HepG2 (cell line): Measurements from ENCODE around the gene PIEZO2. TPM values are rescaled to one million over a fixed set of nuclear protein-coding genes. Genes with fewer than 3 reads are reported as not detected.

Experiments
- CBFB ChIP-seq: sonication (generic); formaldehyde crosslinking; IDR thresholded peaks from 2 replicates; pipeline ENCODE4 v1.4.0; 2020; ENCODE audit warnings: missing genetic modification reagents
- HCFC1 ChIP-seq: fragments of 150-350 bp; IDR thresholded peaks from 2 replicates; pipeline ENCODE4 v1.6.1; 2014; ENCODE audit warnings: low read depth, low read length
- KDM3A ChIP-seq: IDR thresholded peaks from 2 replicates; pipeline ENCODE4 v1.6.1; 2018; ENCODE audit warnings: low read depth, missing compliant biosample characterization
- KLF12 ChIP-seq: sonication (generic); formaldehyde crosslinking; IDR thresholded peaks from 2 replicates; pipeline ENCODE4 v1.4.0; 2020; ENCODE audit warnings: missing genetic modification reagents, borderline replicate concordance
- MXI1 ChIP-seq: IDR thresholded peaks from 3 replicates; pipeline ENCODE4 v1.6.1; 2012; ENCODE audit warnings: low read depth, low read length, inconsistent platforms, borderline replicate concordance
- ZNF713 ChIP-seq: sonication (generic); formaldehyde crosslinking; IDR thresholded peaks from 2 replicates; pipeline ENCODE4 v1.4.0; 2020; ENCODE audit warnings: mild to moderate bottlenecking, missing genetic modification reagents
- ZNF891 ChIP-seq: sonication (generic); formaldehyde crosslinking; IDR thresholded peaks from 2 replicates; pipeline ENCODE4 v1.5.0; 2020; ENCODE audit warnings: mild to moderate bottlenecking, missing genetic modification reagents
- polyA plus RNA-seq, 8 experiments: library from polyadenylated mRNA; depleted of rRNA in 3 of 8; stranded (reverse) in 7 of 8; unstranded in 1 of 8; fragments of >200 nt; fragmentation: Illumina TruSeq in 4 of 8; extraction: Trizol in 4 of 8; gene quantifications; 2 replicates each; pipeline versions ENCODE4 v1.2.1 to v1.2.3, GENCODE V29; 2011 to 2016; ENCODE audit warnings: low read depth in 4 of 8, missing spikeins in 1 of 8, mixed read lengths in 1 of 8; ENCODE audit not compliant: insufficient read depth in 1 of 8
- total RNA-seq, 5 experiments: library from RNA; depleted of rRNA; stranded (reverse); fragments of >200 nt; fragmentation: Illumina TruSeq; extraction: Trizol; gene quantifications; 2 replicates each; pipeline ENCODE4 v1.2.3, GENCODE V29; 2016; ENCODE audit warnings: low read depth in 1 of 5
- TF ChIP-seq, protein P1 (sequence below): sonication (generic); formaldehyde crosslinking; IDR thresholded peaks from 2 replicates; pipeline ENCODE4 v1.4.0; 2020; ENCODE audit warnings: low read depth, missing genetic modification reagents
- TF ChIP-seq, protein P2 (sequence below): sonication (generic); formaldehyde crosslinking; IDR thresholded peaks from 2 replicates; pipeline ENCODE4 v1.9.0; 2021; ENCODE audit warnings: missing genetic modification reagents, mild to moderate bottlenecking, borderline replicate concordance
- TF ChIP-seq, protein P3 (sequence below), 2 experiments: IDR thresholded peaks; 2 replicates each; pipeline ENCODE4 v1.6.1; 2011 to 2012; ENCODE audit warnings: low read length in 2 of 2, borderline replicate concordance in 1 of 2, low read depth in 1 of 2, mild to moderate bottlenecking in 1 of 2, moderate library complexity in 1 of 2
- TF ChIP-seq, protein P4 (sequence below): sonication (generic); formaldehyde crosslinking; conservative IDR thresholded peaks from 2 replicates; pipeline ENCODE4 v1.5.0; 2020; ENCODE audit warnings: missing genetic modification reagents
- TF ChIP-seq, protein P5 (sequence below): sonication (generic); formaldehyde crosslinking; IDR thresholded peaks from 2 replicates; pipeline ENCODE4 v1.4.0; 2020; ENCODE audit warnings: mild to moderate bottlenecking, missing genetic modification reagents

PIEZO2 gene
- total and polyA plus RNA-seq, 2 of the 13 experiments (the other 11 are each of a cell fraction or from before 2014, with no cell fraction given): 15.2 to 27.2 TPM

DNA sequence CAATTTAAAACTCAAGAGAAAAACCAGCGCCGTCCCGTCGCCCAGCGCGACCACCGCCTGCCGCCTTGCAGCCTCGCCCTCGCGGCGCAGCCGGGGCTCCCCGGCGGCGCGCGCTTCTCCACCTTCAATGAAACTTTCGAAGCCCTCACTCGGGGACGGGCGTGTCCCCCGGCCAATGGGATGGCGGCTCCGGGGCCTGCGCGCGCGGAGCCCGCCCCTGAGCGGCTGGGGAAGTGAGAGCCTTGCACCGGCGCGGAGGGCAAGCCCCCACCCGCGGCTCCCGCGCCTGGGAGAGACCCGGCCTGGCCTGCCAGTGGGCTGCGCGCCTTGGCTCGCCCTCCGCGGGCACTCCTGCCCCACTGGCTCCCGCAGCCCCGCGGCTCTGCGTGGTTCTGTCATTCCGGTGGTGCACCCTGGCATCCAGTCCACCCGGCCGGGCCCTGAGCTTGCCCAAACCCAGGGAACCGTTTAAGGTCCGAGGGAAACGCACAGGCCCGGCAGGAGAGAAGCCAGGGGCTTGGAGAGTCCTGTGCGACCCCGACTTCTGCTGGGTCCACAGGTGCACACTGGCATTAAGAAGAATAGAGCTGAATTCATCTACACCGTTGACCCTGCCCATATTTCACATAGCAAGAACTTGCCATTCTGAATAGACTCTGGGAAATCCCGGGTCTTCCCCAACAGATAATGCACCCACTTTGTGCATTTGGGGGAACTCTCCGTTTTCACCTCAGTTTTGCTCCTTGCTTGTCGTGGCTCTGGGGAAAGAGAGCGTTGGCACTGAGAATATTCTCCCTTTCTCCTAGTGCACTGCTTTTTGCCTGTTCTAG is at the start of gene PIEZO2 (continued):
- TF ChIP-seq, protein P1, sequence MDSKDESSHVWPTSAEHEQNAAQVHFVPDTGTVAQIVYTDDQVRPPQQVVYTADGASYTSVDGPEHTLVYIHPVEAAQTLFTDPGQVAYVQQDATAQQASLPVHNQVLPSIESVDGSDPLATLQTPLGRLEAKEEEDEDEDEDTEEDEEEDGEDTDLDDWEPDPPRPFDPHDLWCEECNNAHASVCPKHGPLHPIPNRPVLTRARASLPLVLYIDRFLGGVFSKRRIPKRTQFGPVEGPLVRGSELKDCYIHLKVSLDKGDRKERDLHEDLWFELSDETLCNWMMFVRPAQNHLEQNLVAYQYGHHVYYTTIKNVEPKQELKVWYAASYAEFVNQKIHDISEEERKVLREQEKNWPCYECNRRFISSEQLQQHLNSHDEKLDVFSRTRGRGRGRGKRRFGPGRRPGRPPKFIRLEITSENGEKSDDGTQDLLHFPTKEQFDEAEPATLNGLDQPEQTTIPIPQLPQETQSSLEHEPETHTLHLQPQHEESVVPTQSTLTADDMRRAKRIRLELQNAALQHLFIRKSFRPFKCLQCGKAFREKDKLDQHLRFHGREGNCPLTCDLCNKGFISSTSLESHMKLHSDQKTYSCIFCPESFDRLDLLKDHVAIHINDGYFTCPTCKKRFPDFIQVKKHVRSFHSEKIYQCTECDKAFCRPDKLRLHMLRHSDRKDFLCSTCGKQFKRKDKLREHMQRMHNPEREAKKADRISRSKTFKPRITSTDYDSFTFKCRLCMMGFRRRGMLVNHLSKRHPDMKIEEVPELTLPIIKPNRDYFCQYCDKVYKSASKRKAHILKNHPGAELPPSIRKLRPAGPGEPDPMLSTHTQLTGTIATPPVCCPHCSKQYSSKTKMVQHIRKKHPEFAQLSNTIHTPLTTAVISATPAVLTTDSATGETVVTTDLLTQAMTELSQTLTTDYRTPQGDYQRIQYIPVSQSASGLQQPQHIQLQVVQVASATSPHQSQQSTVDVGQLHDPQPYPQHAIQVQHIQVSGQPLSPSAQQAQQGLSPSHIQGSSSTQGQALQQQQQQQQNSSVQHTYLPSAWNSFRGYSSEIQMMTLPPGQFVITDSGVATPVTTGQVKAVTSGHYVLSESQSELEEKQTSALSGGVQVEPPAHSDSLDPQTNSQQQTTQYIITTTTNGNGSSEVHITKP (CRISPR knock-in tag): no peak
- TF ChIP-seq, protein P2, sequence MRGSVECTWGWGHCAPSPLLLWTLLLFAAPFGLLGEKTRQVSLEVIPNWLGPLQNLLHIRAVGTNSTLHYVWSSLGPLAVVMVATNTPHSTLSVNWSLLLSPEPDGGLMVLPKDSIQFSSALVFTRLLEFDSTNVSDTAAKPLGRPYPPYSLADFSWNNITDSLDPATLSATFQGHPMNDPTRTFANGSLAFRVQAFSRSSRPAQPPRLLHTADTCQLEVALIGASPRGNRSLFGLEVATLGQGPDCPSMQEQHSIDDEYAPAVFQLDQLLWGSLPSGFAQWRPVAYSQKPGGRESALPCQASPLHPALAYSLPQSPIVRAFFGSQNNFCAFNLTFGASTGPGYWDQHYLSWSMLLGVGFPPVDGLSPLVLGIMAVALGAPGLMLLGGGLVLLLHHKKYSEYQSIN: no peak
- peak; percentile 82; the same call in 1 of the 2 replicates for TF ChIP-seq KLF12
- TF ChIP-seq, protein P3, sequence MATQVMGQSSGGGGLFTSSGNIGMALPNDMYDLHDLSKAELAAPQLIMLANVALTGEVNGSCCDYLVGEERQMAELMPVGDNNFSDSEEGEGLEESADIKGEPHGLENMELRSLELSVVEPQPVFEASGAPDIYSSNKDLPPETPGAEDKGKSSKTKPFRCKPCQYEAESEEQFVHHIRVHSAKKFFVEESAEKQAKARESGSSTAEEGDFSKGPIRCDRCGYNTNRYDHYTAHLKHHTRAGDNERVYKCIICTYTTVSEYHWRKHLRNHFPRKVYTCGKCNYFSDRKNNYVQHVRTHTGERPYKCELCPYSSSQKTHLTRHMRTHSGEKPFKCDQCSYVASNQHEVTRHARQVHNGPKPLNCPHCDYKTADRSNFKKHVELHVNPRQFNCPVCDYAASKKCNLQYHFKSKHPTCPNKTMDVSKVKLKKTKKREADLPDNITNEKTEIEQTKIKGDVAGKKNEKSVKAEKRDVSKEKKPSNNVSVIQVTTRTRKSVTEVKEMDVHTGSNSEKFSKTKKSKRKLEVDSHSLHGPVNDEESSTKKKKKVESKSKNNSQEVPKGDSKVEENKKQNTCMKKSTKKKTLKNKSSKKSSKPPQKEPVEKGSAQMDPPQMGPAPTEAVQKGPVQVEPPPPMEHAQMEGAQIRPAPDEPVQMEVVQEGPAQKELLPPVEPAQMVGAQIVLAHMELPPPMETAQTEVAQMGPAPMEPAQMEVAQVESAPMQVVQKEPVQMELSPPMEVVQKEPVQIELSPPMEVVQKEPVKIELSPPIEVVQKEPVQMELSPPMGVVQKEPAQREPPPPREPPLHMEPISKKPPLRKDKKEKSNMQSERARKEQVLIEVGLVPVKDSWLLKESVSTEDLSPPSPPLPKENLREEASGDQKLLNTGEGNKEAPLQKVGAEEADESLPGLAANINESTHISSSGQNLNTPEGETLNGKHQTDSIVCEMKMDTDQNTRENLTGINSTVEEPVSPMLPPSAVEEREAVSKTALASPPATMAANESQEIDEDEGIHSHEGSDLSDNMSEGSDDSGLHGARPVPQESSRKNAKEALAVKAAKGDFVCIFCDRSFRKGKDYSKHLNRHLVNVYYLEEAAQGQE (IDR thresholded peaks at IDR 0.05; ENCODE audit: borderline replicate concordance in 1 of 2, low read depth in 1 of 2, low read length in 2 of 2): no peak
- TF ChIP-seq ZNF713 (CRISPR knock-in tag): no peak
- TF ChIP-seq ZNF891: no peak
- TF ChIP-seq HCFC1: no peak
- TF ChIP-seq KDM3A (CRISPR knock-in tag): no peak
- TF ChIP-seq, protein P4, sequence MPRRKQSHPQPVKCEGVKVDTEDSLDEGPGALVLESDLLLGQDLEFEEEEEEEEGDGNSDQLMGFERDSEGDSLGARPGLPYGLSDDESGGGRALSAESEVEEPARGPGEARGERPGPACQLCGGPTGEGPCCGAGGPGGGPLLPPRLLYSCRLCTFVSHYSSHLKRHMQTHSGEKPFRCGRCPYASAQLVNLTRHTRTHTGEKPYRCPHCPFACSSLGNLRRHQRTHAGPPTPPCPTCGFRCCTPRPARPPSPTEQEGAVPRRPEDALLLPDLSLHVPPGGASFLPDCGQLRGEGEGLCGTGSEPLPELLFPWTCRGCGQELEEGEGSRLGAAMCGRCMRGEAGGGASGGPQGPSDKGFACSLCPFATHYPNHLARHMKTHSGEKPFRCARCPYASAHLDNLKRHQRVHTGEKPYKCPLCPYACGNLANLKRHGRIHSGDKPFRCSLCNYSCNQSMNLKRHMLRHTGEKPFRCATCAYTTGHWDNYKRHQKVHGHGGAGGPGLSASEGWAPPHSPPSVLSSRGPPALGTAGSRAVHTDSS (CRISPR knock-in tag): no peak
- TF ChIP-seq, protein P5, sequence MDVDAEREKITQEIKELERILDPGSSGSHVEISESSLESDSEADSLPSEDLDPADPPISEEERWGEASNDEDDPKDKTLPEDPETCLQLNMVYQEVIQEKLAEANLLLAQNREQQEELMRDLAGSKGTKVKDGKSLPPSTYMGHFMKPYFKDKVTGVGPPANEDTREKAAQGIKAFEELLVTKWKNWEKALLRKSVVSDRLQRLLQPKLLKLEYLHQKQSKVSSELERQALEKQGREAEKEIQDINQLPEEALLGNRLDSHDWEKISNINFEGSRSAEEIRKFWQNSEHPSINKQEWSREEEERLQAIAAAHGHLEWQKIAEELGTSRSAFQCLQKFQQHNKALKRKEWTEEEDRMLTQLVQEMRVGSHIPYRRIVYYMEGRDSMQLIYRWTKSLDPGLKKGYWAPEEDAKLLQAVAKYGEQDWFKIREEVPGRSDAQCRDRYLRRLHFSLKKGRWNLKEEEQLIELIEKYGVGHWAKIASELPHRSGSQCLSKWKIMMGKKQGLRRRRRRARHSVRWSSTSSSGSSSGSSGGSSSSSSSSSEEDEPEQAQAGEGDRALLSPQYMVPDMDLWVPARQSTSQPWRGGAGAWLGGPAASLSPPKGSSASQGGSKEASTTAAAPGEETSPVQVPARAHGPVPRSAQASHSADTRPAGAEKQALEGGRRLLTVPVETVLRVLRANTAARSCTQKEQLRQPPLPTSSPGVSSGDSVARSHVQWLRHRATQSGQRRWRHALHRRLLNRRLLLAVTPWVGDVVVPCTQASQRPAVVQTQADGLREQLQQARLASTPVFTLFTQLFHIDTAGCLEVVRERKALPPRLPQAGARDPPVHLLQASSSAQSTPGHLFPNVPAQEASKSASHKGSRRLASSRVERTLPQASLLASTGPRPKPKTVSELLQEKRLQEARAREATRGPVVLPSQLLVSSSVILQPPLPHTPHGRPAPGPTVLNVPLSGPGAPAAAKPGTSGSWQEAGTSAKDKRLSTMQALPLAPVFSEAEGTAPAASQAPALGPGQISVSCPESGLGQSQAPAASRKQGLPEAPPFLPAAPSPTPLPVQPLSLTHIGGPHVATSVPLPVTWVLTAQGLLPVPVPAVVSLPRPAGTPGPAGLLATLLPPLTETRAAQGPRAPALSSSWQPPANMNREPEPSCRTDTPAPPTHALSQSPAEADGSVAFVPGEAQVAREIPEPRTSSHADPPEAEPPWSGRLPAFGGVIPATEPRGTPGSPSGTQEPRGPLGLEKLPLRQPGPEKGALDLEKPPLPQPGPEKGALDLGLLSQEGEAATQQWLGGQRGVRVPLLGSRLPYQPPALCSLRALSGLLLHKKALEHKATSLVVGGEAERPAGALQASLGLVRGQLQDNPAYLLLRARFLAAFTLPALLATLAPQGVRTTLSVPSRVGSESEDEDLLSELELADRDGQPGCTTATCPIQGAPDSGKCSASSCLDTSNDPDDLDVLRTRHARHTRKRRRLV (CRISPR knock-in tag): no peak
- TF ChIP-seq MXI1: no peak
- no peak for TF ChIP-seq CBFB (CRISPR knock-in tag)
